GM21390 (cell line): ENCODE data around the gene EIF4E1B.
"Not testable (repeated sequence)": the region's sequence is repeated elsewhere in the genome, so short reads cannot be mapped to it uniquely, and the experiment has no call there.

ENCODE experiments used
- ATAC-seq: cut with Tn5 transposase; IDR thresholded peaks from one replicate; pipeline ENCODE4 v1.9.1; 2021; ENCODE audit not compliant: unreplicated experiment

EIF4E1B gene

GRCh38 chr5:176629853-176630680 is at the start of gene EIF4E1B, which contains the start of gene SNCB:
EIF4E1B (plus strand) TSS chr5:176630675; CDS start chr5:176642788, 12,113 bp downstream.
SNCB (minus strand) TSS chr5:176630534; CDS start chr5:176629654, 880 bp downstream.
- ATAC-seq = peak; percentile 75

- no peak for ATAC-seq
Observed at GRCh38 chr5:176581361-176581760, 49.1 kb upstream of the EIF4E1B start.

- ATAC-seq = no peak
Observed at GRCh38 chr5:176583076-176583475, 47.4 kb upstream of the EIF4E1B start.

- ATAC-seq = no peak
Observed at GRCh38 chr5:176587398-176587797, 43.1 kb upstream of the EIF4E1B start.

- ATAC-seq = no peak
Observed at GRCh38 chr5:176588297-176588696, 42.2 kb upstream of the EIF4E1B start.

- ATAC-seq = no peak
Observed at GRCh38 chr5:176589039-176589769, 41.3 kb upstream of the EIF4E1B start.

GRCh38 chr5:176590035-176590717 is 40.3 kb upstream of the EIF4E1B start:
- no peak for ATAC-seq

GRCh38 chr5:176591667-176592066 is 38.8 kb upstream of the EIF4E1B start:
- ATAC-seq = not testable (repeated sequence)

- ATAC-seq = no peak
Observed at GRCh38 chr5:176592573-176592972, 37.9 kb upstream of the EIF4E1B start.

GRCh38 chr5:176593273-176593869 is 37.1 kb upstream of the EIF4E1B start:
- ATAC-seq = no peak

GRCh38 chr5:176594554-176594953 is 35.9 kb upstream of the EIF4E1B start:
- no peak for ATAC-seq

GRCh38 chr5:176595386-176595943 is 35.0 kb upstream of the EIF4E1B start:
- no peak for ATAC-seq

GRCh38 chr5:176596069-176596644 is 34.3 kb upstream of the EIF4E1B start:
- ATAC-seq = no peak

GRCh38 chr5:176596689-176597416 is 33.6 kb upstream of the EIF4E1B start:
- peak; percentile 73 for ATAC-seq

- no peak for ATAC-seq
Observed at GRCh38 chr5:176597417-176598389, 32.8 kb upstream of the EIF4E1B start.

- ATAC-seq = not testable (repeated sequence)
Observed at GRCh38 chr5:176599749-176600430, 30.6 kb upstream of the EIF4E1B start.

GRCh38 chr5:176601901-176602482 is 28.5 kb upstream of the EIF4E1B start:
- no peak for ATAC-seq

- no peak for ATAC-seq
Observed at GRCh38 chr5:176603091-176603490, 27.4 kb upstream of the EIF4E1B start.
